Thoracic aorta (tissue), 2 donors: ENCODE measurements around the gene INTS1. TPM values are rescaled to one million over a fixed set of nuclear protein-coding genes. Genes with fewer than 3 reads are reported as not detected.

Experiments used
- ATAC-seq: fragments of 150-250 bp; one replicate; pipeline ENCODE4 v1.8.0; 2017; ENCODE audit warnings: low read depth; ENCODE audit not compliant: insufficient number of reproducible peaks, low FRiP score
- DNase-seq: peaks from one replicate; pipeline ENCODE4 v3.0.0-alpha.2; 2020; ENCODE audit warnings: low spot score
- H3K27ac ChIP-seq, 2 donors: fragments of 200-600 bp; sonication (generic); 1 replicate in 1 of 2; 2 replicates in 1 of 2; pipeline ENCODE4 v1.5.1; 2016; ENCODE audit warnings: mild to moderate bottlenecking in 2 of 2, moderate library complexity in 2 of 2
- H3K27me3 ChIP-seq: fragments of 200-600 bp; sonication (generic); replicated peaks from 2 replicates; pipeline ENCODE4 v1.6.0; 2016; ENCODE audit warnings: mild to moderate bottlenecking; ENCODE audit not compliant: insufficient read depth
- H3K36me3 ChIP-seq: fragments of 200-600 bp; sonication (generic); one replicate; pipeline ENCODE4 v1.5.1; 2016
- H3K4me1 ChIP-seq, 2 donors: fragments of 200-600 bp; sonication (generic); 1 replicate in 1 of 2; 2 replicates in 1 of 2; pipeline versions ENCODE4 v1.5.1 to v1.6.0; 2016; ENCODE audit warnings: low read depth in 2 of 2, mild to moderate bottlenecking in 1 of 2; ENCODE audit not compliant: control insufficient read depth in 1 of 2
- H3K4me3 ChIP-seq: fragments of 200-600 bp; sonication (generic); 2 replicates; pipeline ENCODE4 v1.5.1; 2016; ENCODE audit warnings: mild to moderate bottlenecking
- H3K9me3 ChIP-seq: fragments of 200-600 bp; sonication (generic); 2 replicates; pipeline ENCODE4 v1.5.1; 2016
- CTCF ChIP-seq: fragments of 200-600 bp; sonication (generic); IDR thresholded peaks from one replicate; pipeline ENCODE4 v1.5.1; 2019; ENCODE audit warnings: antibody characterized with exemption
- total RNA-seq, 2 donors: library from RNA; depleted of rRNA; stranded (reverse); fragments of >200 nt; gene quantifications; one replicate each; pipeline versions ENCODE4 v1.1.0 to v1.2.3, GENCODE V29; 2016

Gene INTS1
- total RNA-seq, 2 donors from 2014 or later: 59.8 to 89.6 TPM

GRCh38 chr7:1432411-1433082, 71.6 kb downstream of the INTS1 start:
- Histone ChIP-seq H3K4me1 (no peaks in the 10 kb centered on the region), H3K36me3 (peaks cover 6% of the 10 kb centered on the region), H3K9me3 (no peaks in the 10 kb centered on the region), H3K4me3 (no peak overlapping the region), H3K27me3 (no peaks in the 10 kb centered on the region), H3K27ac (no peak overlapping the region)
- DNase-seq: peak; percentile 26
- peak; percentile 44 for ATAC-seq
- TF ChIP-seq CTCF: peak; percentile 98

- H3K9me3 ChIP-seq: no peaks in the 10 kb centered on the region
- no peak for ATAC-seq
- no peak for TF ChIP-seq CTCF
- H3K4me1 ChIP-seq: no peaks in the 10 kb centered on the region
- H3K4me3 ChIP-seq: no peak overlapping the region
- DNase-seq: no peak
- H3K36me3 ChIP-seq: no peaks in the 10 kb centered on the region
- H3K27me3 ChIP-seq: no peaks in the 10 kb centered on the region
- H3K27ac ChIP-seq: no peak overlapping the region
Observed at GRCh38 chr7:1431634-1432380, 72.4 kb downstream of the INTS1 start.

GRCh38 chr7:1431226-1431625, 73.0 kb downstream of the INTS1 start:
- no peaks in the 10 kb centered on the region for H3K9me3 ChIP-seq
- ATAC-seq (no peak), DNase-seq (no peak)
- no peaks in the 10 kb centered on the region for H3K36me3 ChIP-seq
- H3K27me3 ChIP-seq: no peaks in the 10 kb centered on the region
- no peak for TF ChIP-seq CTCF
- H3K4me1 ChIP-seq: no peaks in the 10 kb centered on the region
- H3K27ac ChIP-seq: no peak overlapping the region
- H3K4me3 ChIP-seq: no peak overlapping the region

- Histone ChIP-seq H3K27me3 (no peaks in the 10 kb centered on the region), H3K36me3 (no peaks in the 10 kb centered on the region), H3K9me3 (no peaks in the 10 kb centered on the region), H3K4me1 (no peaks in the 10 kb centered on the region), H3K27ac (no peak overlapping the region), H3K4me3 (no peak overlapping the region)
- DNase-seq (no peak), ATAC-seq (no peak)
- TF ChIP-seq CTCF: no peak
Observed at GRCh38 chr7:1430056-1430845, 73.9 kb downstream of the INTS1 start.

- ATAC-seq: no peak
- Histone ChIP-seq H3K4me3 (no peak overlapping the region), H3K27me3 (no peaks in the 10 kb centered on the region), H3K27ac (no peak overlapping the region), H3K4me1 (no peaks in the 10 kb centered on the region), H3K9me3 (no peaks in the 10 kb centered on the region), H3K36me3 (no peaks in the 10 kb centered on the region)
- DNase-seq: no peak
- no peak for TF ChIP-seq CTCF
Observed at GRCh38 chr7:1428941-1429501, 75.2 kb downstream of the INTS1 start.
